PFSK-1 (cell line): ENCODE measurements around the gene PRELID3B.

Source experiments
- FOXP2 ChIP-seq: optimal IDR thresholded peaks from 2 replicates; pipeline ENCODE3; 2011; ENCODE audit warnings: borderline replicate concordance, control low read depth, inconsistent platforms; ENCODE audit not compliant: insufficient read depth; ENCODE audit errors: extremely low read length, extremely low read depth
- POLR2AphosphoS5 ChIP-seq: IDR thresholded peaks from 2 replicates; pipeline ENCODE4 v1.6.1; 2012; ENCODE audit warnings: low read depth, mild to moderate bottlenecking, control low read depth, low read length, moderate library complexity
- SIN3A ChIP-seq: IDR thresholded peaks from 2 replicates; pipeline ENCODE4 v1.6.1; 2012; ENCODE audit warnings: mild to moderate bottlenecking, low read length, moderate library complexity, borderline replicate concordance; ENCODE audit not compliant: insufficient read depth
- TAF1 ChIP-seq: IDR thresholded peaks from 2 replicates; pipeline ENCODE4 v1.6.1; 2012; ENCODE audit warnings: low read length, control low read depth, borderline replicate concordance; ENCODE audit not compliant: insufficient read depth
- TF ChIP-seq, protein P1 (sequence below), 2 experiments: IDR thresholded peaks; 2 replicates each; pipeline versions ENCODE4 v1.6.1 to v1.8.0; 2011 to 2012; ENCODE audit warnings: low read depth in 2 of 2, low read length in 2 of 2, control low read depth in 1 of 2, inconsistent platforms in 1 of 2, mild to moderate bottlenecking in 1 of 2, moderate library complexity in 1 of 2; ENCODE audit not compliant: insufficient read depth in 1 of 2

The PRELID3B gene

DNA sequence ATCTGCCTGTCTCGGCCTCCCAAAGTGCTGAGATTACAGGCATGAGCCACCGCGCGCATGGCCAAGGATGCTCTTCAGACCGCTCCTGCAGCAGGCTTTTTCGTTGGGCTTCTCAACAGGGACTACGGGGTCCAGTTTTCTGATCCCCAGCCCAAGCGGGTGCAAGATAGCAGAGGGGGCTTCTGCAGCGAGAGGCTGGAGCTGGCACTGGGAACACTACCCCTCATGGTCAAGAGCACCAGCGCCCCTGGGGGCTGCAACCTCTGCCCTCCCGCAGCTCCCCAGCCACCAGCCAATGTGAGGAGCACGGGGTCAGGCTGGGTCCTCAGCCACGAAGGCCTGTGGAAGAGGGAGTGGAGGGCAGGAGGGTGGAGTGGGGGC, 41.5 kb downstream of the PRELID3B start:
- no peak for TF ChIP-seq SIN3A
- no peak for TF ChIP-seq POLR2AphosphoS5
- TF ChIP-seq, protein P1, sequence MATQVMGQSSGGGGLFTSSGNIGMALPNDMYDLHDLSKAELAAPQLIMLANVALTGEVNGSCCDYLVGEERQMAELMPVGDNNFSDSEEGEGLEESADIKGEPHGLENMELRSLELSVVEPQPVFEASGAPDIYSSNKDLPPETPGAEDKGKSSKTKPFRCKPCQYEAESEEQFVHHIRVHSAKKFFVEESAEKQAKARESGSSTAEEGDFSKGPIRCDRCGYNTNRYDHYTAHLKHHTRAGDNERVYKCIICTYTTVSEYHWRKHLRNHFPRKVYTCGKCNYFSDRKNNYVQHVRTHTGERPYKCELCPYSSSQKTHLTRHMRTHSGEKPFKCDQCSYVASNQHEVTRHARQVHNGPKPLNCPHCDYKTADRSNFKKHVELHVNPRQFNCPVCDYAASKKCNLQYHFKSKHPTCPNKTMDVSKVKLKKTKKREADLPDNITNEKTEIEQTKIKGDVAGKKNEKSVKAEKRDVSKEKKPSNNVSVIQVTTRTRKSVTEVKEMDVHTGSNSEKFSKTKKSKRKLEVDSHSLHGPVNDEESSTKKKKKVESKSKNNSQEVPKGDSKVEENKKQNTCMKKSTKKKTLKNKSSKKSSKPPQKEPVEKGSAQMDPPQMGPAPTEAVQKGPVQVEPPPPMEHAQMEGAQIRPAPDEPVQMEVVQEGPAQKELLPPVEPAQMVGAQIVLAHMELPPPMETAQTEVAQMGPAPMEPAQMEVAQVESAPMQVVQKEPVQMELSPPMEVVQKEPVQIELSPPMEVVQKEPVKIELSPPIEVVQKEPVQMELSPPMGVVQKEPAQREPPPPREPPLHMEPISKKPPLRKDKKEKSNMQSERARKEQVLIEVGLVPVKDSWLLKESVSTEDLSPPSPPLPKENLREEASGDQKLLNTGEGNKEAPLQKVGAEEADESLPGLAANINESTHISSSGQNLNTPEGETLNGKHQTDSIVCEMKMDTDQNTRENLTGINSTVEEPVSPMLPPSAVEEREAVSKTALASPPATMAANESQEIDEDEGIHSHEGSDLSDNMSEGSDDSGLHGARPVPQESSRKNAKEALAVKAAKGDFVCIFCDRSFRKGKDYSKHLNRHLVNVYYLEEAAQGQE (IDR thresholded peaks at IDR 0.05; ENCODE audit: insufficient read depth in 1 of 2, low read depth in 2 of 2, low read length in 2 of 2): no peak
- no peak for TF ChIP-seq FOXP2
- no peak for TF ChIP-seq TAF1

GRCh38 chr20:59000326-59000725, 42.3 kb downstream of the PRELID3B start:
- TF ChIP-seq FOXP2: no peak
- TF ChIP-seq, protein P1 (IDR thresholded peaks at IDR 0.05; ENCODE audit: insufficient read depth in 1 of 2, low read depth in 2 of 2, low read length in 2 of 2): no peak
- no peak for TF ChIP-seq TAF1
- no peak for TF ChIP-seq SIN3A
- TF ChIP-seq POLR2AphosphoS5: no peak

- TF ChIP-seq SIN3A: no peak
- no peak for TF ChIP-seq FOXP2
- TF ChIP-seq POLR2AphosphoS5: no peak
- no peak for TF ChIP-seq TAF1
- TF ChIP-seq, protein P1 (IDR thresholded peaks at IDR 0.05; ENCODE audit: insufficient read depth in 1 of 2, low read depth in 2 of 2, low read length in 2 of 2): no peak
Observed at GRCh38 chr20:58998656-58999055, 43.9 kb downstream of the PRELID3B start.

DNA sequence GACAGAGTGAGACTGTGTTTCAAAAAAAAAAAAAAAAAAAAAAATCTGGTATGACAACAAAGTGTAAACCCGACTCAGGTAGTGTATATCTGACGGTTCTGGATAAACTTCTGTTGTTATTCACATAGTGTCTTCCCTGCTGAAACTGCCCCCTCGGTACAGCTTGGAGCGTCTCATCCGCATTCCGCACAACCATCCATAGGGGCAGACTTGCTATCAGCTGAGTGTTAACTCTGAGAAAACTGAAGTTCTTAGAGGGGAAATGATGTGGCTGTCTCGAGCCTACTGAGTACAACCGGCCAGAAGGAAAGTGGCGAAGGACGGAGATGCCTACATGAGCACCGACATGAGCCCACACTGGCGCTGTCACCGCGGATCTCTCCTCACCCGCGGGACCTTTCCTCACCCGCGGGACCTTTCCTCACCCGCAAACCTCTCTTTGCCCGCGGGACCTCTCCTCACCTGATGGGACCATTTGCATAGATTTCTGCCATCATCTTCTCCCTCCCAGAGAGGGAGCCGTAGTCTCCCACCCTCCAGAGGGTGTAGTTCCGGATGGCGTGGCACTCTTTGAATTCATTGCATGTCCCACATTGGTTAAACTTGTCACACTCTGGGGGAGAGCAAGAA, 45.3 kb downstream of the PRELID3B start:
- TF ChIP-seq TAF1: no peak
- no peak for TF ChIP-seq SIN3A
- TF ChIP-seq, protein P1 (IDR thresholded peaks at IDR 0.05; ENCODE audit: insufficient read depth in 1 of 2, low read depth in 2 of 2, low read length in 2 of 2): no peak
- no peak for TF ChIP-seq POLR2AphosphoS5
- no peak for TF ChIP-seq FOXP2

- TF ChIP-seq TAF1 (no peak), POLR2AphosphoS5 (no peak), FOXP2 (no peak), SIN3A (no peak)
- TF ChIP-seq, protein P1 (IDR thresholded peaks at IDR 0.05; ENCODE audit: insufficient read depth in 1 of 2, low read depth in 2 of 2, low read length in 2 of 2): no peak
Observed at GRCh38 chr20:58996226-58996611, 46.4 kb downstream of the PRELID3B start.
